ENCODE measurements around the gene SLC27A3.
"Not testable (repeated sequence)": the region's sequence is repeated elsewhere in the genome, so short reads cannot be mapped to it uniquely, and the experiment has no call there.

Gene SLC27A3

DNA sequence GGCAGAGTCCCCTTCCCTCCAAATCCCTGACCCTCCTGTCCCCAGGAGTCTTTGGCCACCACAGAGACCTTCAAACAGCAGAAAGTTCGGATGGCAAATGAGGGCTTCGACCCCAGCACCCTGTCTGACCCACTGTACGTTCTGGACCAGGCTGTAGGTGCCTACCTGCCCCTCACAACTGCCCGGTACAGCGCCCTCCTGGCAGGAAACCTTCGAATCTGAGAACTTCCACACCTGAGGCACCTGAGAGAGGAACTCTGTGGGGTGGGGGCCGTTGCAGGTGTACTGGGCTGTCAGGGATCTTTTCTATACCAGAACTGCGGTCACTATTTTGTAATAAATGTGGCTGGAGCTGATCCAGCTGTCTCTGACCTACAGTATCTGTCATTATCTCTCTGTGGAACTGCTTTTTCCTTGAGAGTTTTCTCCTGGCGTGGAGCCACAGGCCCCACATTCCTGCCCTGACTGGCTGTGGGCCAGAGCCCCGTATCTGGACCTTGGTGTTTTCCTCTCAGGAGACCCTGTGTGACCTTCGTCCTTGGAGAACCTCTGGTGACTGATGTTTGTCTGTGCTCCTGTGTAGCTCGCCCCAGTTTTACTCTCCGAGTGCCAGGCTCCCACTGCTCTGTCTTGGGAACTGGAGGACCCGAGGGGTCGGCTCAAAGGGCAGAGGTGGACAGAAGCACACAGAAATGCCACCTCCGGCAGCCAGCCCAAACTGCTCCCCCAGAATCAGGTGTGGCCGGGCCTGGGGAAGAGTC lies 4.8 kb downstream of the SLC27A3 start:
- in situ Hi-C loops (cut with HindIII; ENCODE audit: low sequenced_read_pairs): no loop called here

DNA sequence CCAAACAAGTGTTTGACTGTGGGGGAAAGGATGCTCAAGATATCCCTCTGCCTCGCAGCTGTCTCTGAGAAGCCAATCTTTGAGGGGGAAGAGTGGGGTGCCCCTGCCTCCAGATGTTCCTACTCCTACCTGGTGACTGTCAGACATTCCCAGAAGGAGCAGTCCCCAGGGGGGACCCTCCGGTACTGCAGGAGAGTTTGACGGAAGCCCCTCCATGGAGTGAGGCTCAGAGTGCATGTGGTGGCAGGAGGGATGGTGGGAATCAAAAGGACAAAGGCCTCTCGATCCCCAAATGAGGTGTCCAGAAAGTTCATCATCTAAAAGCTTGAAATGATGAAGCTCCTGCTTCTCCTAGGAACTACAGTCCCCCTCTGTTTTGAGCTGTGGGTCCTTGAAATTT lies 5.3 kb downstream of the SLC27A3 start:
- in situ Hi-C loops (cut with HindIII; ENCODE audit: low sequenced_read_pairs): no loop called here

DNA sequence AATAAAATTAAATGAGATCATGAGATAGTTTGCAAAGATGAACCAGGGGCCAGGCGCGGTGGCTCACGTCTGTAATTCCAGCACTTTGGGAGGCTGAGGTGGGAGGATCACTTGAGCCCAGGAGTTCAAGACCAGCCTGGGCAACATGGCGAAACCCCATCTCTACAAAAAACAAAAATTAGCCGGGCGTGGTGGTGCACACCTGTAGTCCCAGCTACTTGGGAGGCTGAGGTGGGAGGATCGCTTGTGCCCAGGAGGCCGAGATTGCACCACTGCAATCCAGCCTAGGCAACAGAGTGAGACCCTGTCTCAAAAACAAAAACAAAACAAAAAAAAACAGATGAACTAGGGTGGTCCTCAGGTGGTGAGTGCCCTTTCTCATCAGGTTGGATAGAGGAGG lies 7.4 kb downstream of the SLC27A3 start:
- in situ Hi-C loops (cut with HindIII; ENCODE audit: low sequenced_read_pairs): not testable (repeated sequence)

DNA sequence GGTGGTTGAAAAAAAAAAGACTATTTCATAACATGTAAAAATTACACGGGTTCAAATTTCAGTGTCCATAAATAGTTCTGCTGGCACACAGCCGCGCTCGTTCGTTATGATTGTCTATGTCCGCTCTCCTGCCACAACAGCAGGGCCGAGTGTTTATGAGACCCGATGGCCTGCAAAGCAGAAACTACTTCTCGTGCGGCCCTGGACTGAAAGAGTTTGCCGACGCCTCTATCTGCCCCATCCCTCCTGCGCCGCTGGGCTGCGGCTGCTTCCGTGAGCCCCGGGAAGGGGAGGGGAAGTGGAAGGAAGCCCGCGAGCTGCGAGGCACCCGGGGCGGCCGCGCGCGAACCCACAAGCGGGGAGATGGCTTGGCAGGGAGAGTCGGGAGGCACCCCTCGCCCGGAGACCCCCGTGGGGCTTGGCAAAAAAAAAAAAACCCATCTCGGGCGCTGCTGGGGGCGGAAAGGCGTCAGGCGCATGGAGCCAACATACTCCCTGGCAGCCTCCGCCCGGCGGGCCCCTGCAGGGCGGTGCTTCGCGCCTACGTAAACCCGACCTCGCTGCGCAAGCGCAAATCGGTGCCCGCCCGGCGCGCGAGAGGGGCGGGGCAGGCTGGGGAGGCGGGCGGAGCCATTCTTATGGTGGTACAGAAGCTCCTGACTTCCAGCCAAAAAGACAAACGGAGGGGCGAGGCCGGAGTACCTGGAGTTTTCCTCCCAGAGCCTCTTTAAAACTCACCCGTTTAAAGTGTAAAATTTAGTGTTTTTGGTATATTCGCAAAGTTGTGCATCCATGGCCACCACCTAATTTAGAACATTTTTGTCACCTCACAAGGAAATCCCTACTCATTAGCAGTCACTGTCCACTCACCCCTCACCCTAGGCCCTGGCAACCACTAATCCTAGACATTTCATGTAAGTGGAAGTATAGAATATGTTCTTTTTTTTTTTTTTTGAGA lies 8.3 kb downstream of the SLC27A3 start:
- in situ Hi-C loops (cut with HindIII; ENCODE audit: low sequenced_read_pairs): no loop called here

DNA sequence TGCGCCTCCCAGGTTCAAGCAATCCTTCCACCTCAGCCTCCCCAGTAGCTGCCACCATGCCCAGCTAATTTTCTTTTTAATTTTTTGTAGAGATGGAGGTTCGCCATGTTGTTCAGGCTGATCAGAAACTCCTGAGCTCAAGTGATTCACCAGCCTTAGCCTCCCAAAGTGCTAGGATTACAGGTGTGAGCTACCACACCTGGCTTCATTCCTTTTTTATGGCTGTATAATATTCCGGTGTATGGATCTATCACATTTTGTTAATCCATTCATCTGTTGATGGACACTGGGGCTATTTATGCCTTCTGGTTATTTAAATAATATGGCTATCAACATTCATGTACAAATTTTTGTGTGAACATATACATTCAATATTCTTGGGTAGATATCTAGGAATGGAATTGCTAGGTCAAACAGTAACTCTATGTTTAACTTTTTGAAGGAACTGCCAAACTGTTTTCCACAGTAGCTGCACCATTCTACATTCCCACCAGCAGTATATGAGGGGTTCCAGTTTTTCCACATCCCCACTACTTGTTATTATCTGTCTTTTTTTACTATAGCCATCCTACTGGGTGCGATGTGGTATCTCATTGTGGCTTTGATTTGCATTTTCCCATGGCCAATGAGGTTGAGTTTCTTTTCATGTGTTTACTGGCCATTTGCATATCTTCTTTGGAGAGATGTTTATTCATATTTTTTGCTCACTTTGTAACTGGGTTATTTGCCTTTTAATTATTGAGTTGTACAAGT lies 11.0 kb downstream of the SLC27A3 start:
- in situ Hi-C loops (cut with HindIII; ENCODE audit: low sequenced_read_pairs): no loop called here

DNA sequence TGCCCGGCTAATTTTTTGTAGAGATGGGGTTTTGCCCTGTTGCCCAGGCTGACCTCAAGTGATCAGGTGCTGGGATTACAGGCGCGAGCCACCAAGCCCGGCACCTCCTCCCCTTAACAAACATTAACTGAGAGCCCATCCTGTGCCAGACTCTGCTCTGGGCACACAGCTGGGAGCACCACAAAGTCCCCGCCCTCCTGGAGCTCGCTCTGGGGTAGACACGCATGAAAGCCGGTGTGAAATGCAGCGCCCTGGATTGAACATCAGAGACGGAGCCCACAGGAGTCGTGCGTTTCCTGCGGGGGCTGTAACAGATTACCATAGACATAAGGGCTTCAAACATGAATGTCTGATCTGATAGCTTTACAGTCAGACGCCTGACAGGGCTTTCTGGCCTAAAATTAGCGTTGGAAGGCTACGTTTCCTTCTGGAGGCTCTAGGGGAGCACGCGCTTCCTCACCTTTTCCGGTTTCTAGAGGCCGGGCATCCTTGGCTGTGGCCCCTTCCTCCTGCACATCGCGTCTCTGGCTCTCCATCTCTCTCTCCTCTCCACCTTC lies 14.3 kb downstream of the SLC27A3 start:
- in situ Hi-C loops (cut with HindIII; ENCODE audit: low sequenced_read_pairs): no loop called here

DNA sequence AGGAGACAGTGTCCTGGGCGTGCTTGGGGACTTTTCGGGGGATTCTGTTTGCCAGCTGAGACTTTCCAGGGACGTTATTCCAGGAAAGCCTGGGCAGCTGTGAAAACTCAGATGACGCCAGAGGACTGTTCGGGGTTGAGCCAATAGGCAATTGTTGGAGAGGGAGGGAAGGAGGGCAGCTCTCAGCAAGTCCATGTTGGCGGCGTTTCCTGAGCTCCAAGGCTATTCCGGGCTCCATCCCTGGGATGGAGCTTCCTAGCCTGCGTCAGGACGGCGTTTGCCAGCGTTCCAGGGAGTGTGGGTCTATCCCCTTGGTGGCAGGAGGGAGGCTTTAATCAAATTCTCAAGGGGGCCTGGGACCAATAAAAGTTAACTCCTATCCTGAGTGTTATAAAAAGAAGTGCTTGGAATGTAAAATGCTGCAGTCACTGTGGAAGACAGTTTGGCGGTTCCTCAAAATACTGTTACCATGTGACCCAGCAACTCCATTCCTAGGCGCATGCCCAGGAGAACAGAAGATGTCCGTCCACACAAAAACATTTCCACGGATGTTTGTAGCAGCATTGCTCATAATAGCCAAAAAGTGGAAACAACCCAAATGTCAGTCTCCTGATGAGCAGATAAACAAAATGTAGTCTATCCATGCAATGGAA lies 15.2 kb downstream of the SLC27A3 start:
- in situ Hi-C loops (cut with HindIII; ENCODE audit: low sequenced_read_pairs): no loop called here

DNA sequence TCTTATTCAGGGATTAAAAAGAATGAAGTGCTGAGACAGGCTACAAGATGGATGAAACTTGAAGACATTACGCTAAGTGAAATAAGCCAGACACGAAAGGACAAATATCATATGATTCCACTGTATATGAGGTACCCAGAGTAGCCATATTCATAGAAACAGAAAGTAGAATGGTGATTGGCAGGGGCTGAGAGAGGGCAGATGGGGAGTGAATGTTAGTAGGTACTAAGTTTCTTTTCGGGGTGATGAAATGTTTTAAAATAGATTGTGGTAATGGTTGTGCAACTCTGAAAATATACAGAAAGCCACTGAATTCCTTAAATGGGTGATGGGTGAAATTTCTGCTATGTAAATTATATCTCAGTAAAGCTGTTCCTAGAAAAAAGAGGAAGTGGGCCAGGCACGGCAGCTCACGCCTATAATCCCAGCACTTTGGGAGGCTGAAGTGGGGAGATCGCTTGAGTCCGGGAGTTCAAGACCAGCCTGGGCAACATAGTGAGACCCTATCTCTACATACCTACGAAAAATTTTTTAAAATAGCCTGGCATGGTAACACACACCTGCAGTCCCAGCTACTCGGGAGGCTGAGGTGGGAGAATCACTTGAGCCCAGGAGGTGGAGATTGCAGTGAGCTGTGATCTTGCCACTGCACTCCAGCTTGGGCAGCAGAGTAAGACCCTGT lies 15.9 kb downstream of the SLC27A3 start:
- in situ Hi-C loops (cut with HindIII; ENCODE audit: low sequenced_read_pairs): no loop called here

DNA sequence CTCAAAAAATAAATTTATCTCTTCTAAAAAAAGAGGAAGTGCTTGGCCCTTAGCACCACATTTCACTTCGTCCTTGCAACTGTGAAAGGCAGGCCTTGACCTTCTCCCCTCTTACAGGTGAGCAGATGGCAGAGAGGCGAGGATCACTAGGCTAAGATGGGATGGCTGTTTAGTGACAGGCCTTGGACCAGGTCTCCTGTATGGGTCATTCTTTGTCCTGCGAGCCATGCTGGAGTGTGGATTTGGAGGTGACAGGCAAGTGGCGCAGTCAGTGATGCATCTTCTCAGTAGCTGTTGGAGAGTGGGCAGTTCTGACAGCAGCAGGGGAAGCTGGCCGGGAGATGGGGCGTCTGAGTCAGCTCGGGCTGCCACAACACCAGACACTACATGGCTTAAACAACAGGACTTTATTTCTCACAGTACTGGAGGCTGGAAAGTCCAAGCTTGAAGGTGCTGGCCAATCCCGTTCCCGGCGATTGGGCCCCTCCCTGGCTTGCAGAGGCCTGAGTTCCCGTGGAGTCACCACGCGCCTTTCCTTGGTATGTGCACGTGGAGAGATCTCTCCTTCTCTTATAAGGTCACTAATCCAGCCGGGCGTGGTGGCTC lies 16.5 kb downstream of the SLC27A3 start:
- in situ Hi-C loops (cut with HindIII; ENCODE audit: low sequenced_read_pairs): no loop called here

DNA sequence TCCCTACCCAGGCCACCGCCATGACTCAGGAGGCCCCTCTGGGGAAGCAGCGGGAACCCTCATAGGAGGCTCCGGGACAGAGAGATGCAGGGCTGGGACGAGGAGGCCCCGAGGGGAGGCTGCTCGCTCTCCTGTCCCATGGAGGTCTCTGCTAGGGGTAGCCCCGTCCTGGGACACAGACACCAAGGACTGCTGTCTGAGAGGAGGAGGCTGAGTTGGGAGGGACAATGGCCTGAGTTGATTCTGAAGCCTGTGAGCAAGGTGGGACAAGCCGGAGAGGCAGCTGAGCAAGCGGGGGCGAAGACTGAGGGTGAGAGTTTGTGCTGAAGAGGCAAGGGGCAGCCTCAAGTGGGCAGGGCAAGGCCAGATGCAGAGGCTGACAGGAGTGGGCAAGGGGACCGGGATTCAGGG lies 17.4 kb downstream of the SLC27A3 start:
- in situ Hi-C loops (cut with HindIII; ENCODE audit: low sequenced_read_pairs): no loop called here

DNA sequence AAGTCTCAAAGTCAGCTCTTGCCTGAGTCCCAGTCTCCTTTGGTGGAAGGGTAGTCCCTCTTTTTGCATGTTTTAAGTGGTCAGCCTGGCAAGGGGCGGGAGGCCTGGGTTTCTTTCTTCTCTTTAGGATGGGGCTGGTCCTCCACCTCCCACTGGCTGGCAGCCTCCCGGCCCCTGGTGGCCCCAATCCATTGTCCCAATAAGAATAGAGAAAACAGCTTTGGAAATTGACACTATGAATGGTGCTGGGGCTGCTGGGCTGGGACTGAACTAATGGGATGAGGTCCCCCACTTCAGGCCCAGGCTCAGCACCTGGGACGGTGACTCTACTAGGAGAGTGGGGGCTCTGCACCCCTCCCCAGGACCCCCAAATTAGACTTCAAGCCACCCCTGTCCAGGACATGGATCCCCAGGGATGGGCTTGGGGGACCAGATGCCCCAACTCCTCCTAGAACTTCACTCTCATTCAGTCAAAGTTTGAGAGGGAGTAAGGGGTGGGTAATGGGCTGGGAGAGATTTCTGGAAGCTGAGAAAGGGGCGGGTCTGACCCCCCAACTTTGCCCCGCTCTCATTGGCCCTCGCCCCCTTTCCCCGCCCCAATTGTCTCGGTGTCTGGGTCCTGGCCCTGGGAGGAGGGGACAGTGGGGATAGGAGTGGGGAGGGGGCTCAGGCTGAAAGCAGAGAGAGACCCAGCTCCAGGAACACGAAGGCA lies 18.2 kb downstream of the SLC27A3 start:
- in situ Hi-C loops (cut with HindIII; ENCODE audit: low sequenced_read_pairs): no loop called here

DNA sequence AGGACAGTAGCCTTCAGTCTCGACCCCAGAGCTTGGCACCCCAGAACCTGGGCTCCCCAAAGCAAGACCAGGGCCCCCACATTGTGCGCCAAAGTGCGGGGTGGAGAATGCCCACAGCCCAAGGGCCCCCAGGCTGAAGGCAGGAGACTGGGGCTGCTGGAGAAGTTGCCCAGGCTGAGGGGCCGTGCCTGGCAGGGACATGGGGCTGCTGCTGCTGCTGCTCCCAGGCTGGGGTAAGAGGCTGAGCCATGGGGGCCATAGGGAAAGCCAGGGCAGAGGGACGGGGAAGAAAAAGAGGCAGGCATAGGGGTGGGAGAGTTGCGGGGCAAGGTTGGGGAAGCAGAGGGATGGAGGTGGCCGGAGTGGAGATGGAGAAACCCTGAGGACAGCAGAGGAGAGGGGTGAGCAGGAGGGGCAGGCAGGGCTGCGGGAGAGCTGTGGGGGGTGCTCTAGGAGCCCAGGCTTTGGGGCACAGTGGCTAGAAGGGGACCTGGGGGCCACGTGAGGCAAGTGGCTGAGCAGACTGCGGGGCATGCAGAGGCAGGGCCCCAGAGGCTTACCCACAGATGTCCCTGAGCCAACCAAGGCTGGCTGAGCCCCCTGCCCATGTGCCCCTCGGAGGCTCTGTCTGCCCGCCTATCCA lies 18.9 kb downstream of the SLC27A3 start:
- in situ Hi-C loops (cut with HindIII; ENCODE audit: low sequenced_read_pairs): no loop called here

DNA sequence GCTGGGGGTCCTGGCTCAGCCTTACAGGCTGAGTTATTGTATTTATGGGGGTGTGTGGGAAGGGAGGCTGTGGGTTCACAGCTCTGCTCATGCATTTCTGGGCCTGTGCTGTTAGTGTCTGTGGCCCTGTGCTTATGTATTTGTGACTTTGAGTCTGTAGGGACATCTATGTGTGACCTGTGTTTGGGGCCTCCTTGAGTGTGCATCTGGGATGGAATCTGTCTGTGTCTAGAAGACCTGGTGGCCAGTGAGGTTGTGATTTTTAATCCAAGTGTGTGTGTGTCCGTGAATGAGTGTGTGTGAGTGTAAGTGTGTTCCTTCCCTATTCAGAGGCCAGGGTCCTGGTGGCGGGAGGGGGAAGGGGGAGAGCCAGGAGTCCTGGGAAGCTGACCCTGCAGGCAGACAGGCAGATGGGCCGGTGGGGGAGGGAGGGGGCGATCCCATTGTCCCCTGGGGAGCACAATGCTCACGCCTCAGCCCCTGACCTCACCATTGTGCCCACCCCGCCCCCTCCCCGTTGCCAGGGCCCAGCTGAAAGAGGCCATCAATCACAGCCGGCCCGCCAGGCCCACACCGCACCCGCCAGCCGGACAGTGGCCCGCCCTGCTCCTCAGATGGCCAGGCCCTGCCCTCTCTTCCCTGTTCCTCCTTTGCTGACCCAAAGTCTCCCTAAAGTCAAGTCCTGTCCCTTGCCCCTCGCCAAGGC lies 19.6 kb downstream of the SLC27A3 start:
- in situ Hi-C loops (cut with HindIII; ENCODE audit: low sequenced_read_pairs): no loop called here

DNA sequence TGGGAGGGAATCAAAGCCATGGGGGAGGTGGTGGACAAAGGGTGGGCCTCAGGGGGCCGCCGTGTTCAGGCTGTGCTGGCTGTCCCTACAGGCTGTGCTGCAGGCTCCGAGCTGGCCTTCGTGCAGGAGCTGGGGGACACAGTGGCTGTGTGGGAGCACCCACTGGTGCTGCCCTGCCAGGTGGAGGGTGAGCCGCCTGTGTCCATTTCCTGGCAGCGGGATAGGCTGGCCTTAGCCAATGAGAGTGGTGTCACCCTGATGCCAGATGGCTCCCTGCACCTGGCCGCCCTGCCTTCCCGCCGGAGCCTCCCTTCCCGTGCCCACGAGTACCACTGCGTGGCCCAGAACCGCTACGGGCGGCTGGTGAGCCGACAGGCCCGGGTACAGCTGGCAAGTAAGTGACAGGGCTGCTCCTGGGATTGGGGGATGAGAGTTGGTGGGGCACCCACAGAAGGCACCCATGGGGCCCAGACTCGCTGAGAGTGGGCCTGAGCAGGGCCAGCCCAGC lies 20.2 kb downstream of the SLC27A3 start:
- in situ Hi-C loops (cut with HindIII; ENCODE audit: low sequenced_read_pairs): no loop called here

DNA sequence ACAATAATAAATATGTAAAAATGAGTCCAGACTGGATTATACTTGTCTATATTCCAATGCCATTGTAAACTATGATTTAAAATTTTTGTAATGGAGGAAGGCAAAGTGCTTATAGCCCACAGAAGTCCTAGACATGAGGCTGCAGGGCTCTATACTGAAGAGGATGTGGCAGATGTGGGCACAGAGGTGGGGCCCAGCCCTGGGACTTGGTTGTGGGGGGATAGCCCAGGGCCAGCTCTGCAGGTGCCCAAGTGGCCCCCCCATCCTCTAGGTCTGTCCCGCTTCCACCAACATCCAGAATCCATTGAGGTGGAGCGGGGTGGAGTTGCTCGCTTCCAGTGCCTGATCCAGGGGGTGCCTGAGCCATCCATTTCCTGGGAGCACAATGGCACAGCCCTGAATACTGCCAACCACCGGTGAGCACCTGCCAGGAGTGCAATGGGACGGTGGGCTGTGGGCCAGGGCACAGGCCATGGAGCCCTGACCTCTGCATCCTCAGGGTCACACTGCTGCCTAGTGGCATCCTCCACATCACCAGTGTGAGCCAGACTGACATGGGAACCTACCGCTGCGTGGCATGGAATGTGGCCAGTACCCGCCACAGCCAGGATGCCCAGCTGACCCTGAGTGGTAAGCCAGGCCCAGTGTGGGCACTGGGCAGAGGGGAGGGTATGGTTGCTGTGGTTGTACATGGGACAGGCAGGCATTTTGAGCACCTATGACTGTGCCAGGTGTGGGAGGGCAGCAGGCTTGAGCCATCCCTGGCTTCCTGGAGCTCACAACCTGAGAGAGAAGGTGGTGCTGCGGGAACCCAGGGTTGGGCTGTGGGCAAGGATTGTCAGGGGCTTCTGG lies 21.0 kb downstream of the SLC27A3 start:
- in situ Hi-C loops (cut with HindIII; ENCODE audit: low sequenced_read_pairs): no loop called here

DNA sequence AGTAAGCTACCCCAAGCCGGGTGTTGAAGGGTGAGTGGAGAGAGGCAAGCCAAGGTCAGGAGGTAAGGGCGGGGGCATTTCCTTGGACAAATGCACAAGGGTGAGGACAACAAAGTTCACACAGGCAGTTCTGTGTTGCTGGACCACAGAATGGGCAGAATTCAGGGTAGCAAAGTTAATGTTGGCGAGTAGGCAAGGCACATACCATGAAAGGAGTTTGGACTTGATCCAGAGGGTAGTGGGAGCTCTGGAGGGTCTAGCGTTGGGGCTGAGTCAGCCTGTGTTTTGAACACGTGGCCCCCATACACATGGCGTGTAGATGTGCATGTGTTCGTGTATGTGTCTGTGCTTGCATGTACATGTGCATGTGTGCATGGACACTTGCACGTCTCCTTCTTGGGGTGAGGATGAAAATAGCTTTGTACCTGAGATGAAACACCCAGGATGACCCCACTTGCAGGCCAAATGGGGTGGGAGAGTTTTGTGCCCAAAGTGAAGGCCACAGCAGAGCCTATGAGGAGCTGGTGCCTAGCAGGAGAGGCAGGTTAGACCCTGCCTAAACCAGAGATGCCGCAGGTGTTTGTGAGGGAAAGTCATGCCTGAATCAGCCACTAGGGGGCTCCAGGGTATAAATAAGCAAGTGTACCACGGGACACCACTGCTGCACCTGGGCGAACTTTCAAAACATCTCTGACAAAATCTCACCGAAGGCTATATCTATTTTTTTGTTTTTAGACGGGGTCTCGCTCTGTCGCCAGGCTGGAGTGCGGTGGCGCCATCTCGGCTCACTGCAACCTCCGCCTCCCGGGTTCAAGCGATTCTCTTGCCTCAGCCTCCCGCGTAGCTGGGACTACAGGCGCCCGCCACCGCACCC lies 21.8 kb downstream of the SLC27A3 start:
- in situ Hi-C loops (cut with HindIII; ENCODE audit: low sequenced_read_pairs): no loop called here
